WTC11 (cell line): ENCODE measurements around the gene PLXDC2. TPM values are rescaled to one million over a fixed set of nuclear protein-coding genes. Genes with fewer than 3 reads are reported as not detected.
A peak's percentile ranks its signal among the peaks of the same experiment; 100 is the strongest.

Source experiments
- ATAC-seq: fragments of 200-7000 bp; cut with Tn5 transposase; 2 replicates; pipeline ENCODE4 v1.10.0; 2021; ENCODE audit warnings: mild to moderate bottlenecking, moderate library complexity
- CTCF ChIA-PET: fragments of 300-600 bp; sonication (Branson Sonifier 250); formaldehyde crosslinking; loops from one replicate; lab custom pipeline; 2021; ENCODE audit warnings: antibody characterized with exemption; lab: Charles Lee
- POLR2A ChIA-PET: fragments of 350-600 bp; sonication (Branson Sonifier 250); formaldehyde crosslinking; loops from one replicate; lab custom pipeline; 2021; ENCODE audit warnings: antibody characterized with exemption; lab: Charles Lee
- DNase-seq: peaks from one replicate; pipeline ENCODE4 v3.0.0; 2021; ENCODE audit warnings: low spot score
- H3K27ac Mint-ChIP-seq: 2 replicates; pipeline ENCODE4 v1.8.0; 2021; ENCODE audit warnings: mixed read lengths
- H3K27me3 Mint-ChIP-seq: 2 replicates; pipeline ENCODE4 v1.8.0; 2021; ENCODE audit warnings: low read depth, mild to moderate bottlenecking, moderate library complexity, mixed read lengths
- H3K36me3 Mint-ChIP-seq: 2 replicates; pipeline ENCODE4 v1.8.0; 2021; ENCODE audit warnings: mixed read lengths
- H3K4me1 Mint-ChIP-seq: 2 replicates; pipeline ENCODE4 v1.8.0; 2022; ENCODE audit warnings: mixed read lengths
- H3K4me3 Mint-ChIP-seq: 2 replicates; pipeline ENCODE4 v1.8.0; 2021; ENCODE audit warnings: mild to moderate bottlenecking, moderate library complexity, mixed read lengths
- H3K9me3 Mint-ChIP-seq: 2 replicates; pipeline ENCODE4 v1.8.0; 2021; ENCODE audit warnings: mixed read lengths
- ATF1 ChIP-seq: sonication (generic); formaldehyde crosslinking; IDR thresholded peaks from 2 replicates; pipeline ENCODE4 v1.8.1; 2023; ENCODE audit warnings: mild to moderate bottlenecking, moderate library complexity, missing genetic modification reagents
- CREB1 ChIP-seq: sonication (generic); formaldehyde crosslinking; IDR thresholded peaks from 2 replicates; pipeline ENCODE4 v1.8.0; 2023; ENCODE audit warnings: mild to moderate bottlenecking, missing genetic modification reagents
- E2F1 ChIP-seq: sonication (generic); formaldehyde crosslinking; IDR thresholded peaks from 2 replicates; pipeline ENCODE4 v1.8.0; 2022; ENCODE audit warnings: mild to moderate bottlenecking, missing genetic modification reagents
- FOXK1 ChIP-seq: sonication (generic); formaldehyde crosslinking; IDR thresholded peaks from 2 replicates; pipeline ENCODE4 v1.8.0; 2022; ENCODE audit warnings: mild to moderate bottlenecking, moderate library complexity, missing genetic modification reagents
- GTF2I ChIP-seq: fragments of 250-450 bp; sonication (Bioruptor Pico); conservative IDR thresholded peaks from 2 replicates; pipeline ENCODE4 v1.4.0; 2021; ENCODE audit warnings: mild to moderate bottlenecking
- JUN ChIP-seq: sonication (generic); formaldehyde crosslinking; IDR thresholded peaks from 2 replicates; pipeline ENCODE4 v1.8.0; 2023; ENCODE audit warnings: mild to moderate bottlenecking, missing genetic modification reagents
- NFE2L1 ChIP-seq: sonication (generic); formaldehyde crosslinking; IDR thresholded peaks from 2 replicates; pipeline ENCODE4 v1.8.1; 2023; ENCODE audit warnings: missing genetic modification reagents
- NFYB ChIP-seq: sonication (generic); formaldehyde crosslinking; conservative IDR thresholded peaks from 2 replicates; pipeline ENCODE4 v1.8.0; 2022; ENCODE audit warnings: low read depth, missing genetic modification reagents
- SMAD3 ChIP-seq: sonication (generic); formaldehyde crosslinking; IDR thresholded peaks from 2 replicates; pipeline ENCODE4 v1.8.0; 2022; ENCODE audit warnings: missing genetic modification reagents, mild to moderate bottlenecking, borderline replicate concordance
- SMAD4 ChIP-seq: sonication (generic); formaldehyde crosslinking; IDR thresholded peaks from 2 replicates; pipeline ENCODE4 v1.8.0; 2022; ENCODE audit warnings: mild to moderate bottlenecking, missing genetic modification reagents
- SP1 ChIP-seq: sonication (generic); formaldehyde crosslinking; conservative IDR thresholded peaks from 2 replicates; pipeline ENCODE4 v1.8.1; 2022; ENCODE audit warnings: missing genetic modification reagents
- TEAD4 ChIP-seq: sonication (generic); formaldehyde crosslinking; IDR thresholded peaks from 2 replicates; pipeline ENCODE4 v1.8.0; 2022; ENCODE audit warnings: mild to moderate bottlenecking, missing genetic modification reagents
- USF2 ChIP-seq: sonication (generic); formaldehyde crosslinking; IDR thresholded peaks from 2 replicates; pipeline ENCODE4 v1.8.1; 2023; ENCODE audit warnings: mild to moderate bottlenecking, missing genetic modification reagents, moderate library complexity
- ZNF219 ChIP-seq: sonication (generic); formaldehyde crosslinking; IDR thresholded peaks from 2 replicates; pipeline ENCODE4 v1.8.0; 2023; ENCODE audit warnings: missing genetic modification reagents, mild to moderate bottlenecking, borderline replicate concordance
- ZNF263 ChIP-seq: sonication (generic); formaldehyde crosslinking; IDR thresholded peaks from 2 replicates; pipeline ENCODE4 v1.8.1; 2022; ENCODE audit warnings: low read depth, mild to moderate bottlenecking, moderate library complexity, missing genetic modification reagents
- ZNF423 ChIP-seq: fragments of 250-450 bp; sonication (Bioruptor Pico); IDR thresholded peaks from 2 replicates; pipeline ENCODE4 v2.1.2; 2022; ENCODE audit warnings: mild to moderate bottlenecking, moderate library complexity
- total RNA-seq: library from RNA; stranded (reverse); gene quantifications from 3 replicates; pipeline ENCODE4 v1.2.3, GENCODE V29; 2021
- TF ChIP-seq, protein P1 (sequence below): sonication (generic); formaldehyde crosslinking; IDR thresholded peaks from 2 replicates; pipeline ENCODE4 v1.8.0; 2022; ENCODE audit warnings: mild to moderate bottlenecking, missing genetic modification reagents
- TF ChIP-seq, protein P2 (sequence below): sonication (generic); formaldehyde crosslinking; IDR thresholded peaks from 2 replicates; pipeline ENCODE4 v1.8.1; 2022; ENCODE audit warnings: mild to moderate bottlenecking, missing genetic modification reagents, moderate library complexity, borderline replicate concordance
- TF ChIP-seq, protein P3 (sequence below): fragments of 250-450 bp; sonication (Bioruptor Pico); conservative IDR thresholded peaks from 2 replicates; pipeline ENCODE4 v1.9.0; 2021; ENCODE audit warnings: mild to moderate bottlenecking
- TF ChIP-seq, protein P4 (sequence below): fragments of 250-450 bp; sonication (Bioruptor Pico); IDR thresholded peaks from 2 replicates; pipeline ENCODE4 v1.9.0; 2021; ENCODE audit warnings: mild to moderate bottlenecking, borderline replicate concordance

Gene PLXDC2
- total RNA-seq, 1 experiment from 2014 or later: 31.7 TPM

- TF ChIP-seq E2F1 (CRISPR knock-in tag) (no peak), ATF1 (no peak), ZNF423 (CRISPR knock-in tag) (no peak), SMAD4 (no peak), ZNF263 (CRISPR knock-in tag) (no peak)
Observed at GRCh38 chr10:19839090-19839489, 22.9 kb downstream of the PLXDC2 start (continued).

DNA sequence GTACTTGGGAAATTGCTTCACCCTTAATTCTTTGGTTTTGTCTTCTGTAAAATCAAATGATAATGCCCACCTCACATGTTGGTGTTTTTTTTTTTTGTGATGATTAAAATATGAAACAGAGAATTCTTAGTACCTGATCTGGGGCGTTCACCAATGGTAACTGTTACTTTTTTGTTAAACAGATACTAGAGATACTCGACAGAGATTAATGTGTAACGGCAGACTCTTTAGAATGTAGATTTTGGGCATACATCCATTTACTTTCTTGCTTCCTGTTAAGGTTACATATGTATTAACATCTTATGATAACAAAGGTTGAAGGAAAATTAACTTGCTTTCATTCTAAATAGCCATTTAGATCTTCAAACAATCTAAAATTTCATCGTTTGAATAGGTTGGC, 23.3 kb downstream of the PLXDC2 start:
- Mint-ChIP-seq H3K36me3 (no peaks in the 10 kb centered on the region), H3K4me3 (no peak overlapping the region), H3K9me3 (peaks cover 3% of the 10 kb centered on the region; the same call in 1 of the 2 replicates), H3K4me1 (peaks cover 65% of the 10 kb centered on the region)
- DNase-seq: no peak
- POLR2A ChIA-PET: no interaction called here
- TF ChIP-seq, protein P1, sequence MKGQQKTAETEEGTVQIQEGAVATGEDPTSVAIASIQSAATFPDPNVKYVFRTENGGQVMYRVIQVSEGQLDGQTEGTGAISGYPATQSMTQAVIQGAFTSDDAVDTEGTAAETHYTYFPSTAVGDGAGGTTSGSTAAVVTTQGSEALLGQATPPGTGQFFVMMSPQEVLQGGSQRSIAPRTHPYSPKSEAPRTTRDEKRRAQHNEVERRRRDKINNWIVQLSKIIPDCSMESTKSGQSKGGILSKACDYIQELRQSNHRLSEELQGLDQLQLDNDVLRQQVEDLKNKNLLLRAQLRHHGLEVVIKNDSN: no peak
- TF ChIP-seq SMAD3 (CRISPR knock-in tag) (no peak), GTF2I (no peak), NFE2L1 (no peak), FOXK1 (CRISPR knock-in tag) (no peak), JUN (CRISPR knock-in tag) (no peak)
- TF ChIP-seq, protein P2, sequence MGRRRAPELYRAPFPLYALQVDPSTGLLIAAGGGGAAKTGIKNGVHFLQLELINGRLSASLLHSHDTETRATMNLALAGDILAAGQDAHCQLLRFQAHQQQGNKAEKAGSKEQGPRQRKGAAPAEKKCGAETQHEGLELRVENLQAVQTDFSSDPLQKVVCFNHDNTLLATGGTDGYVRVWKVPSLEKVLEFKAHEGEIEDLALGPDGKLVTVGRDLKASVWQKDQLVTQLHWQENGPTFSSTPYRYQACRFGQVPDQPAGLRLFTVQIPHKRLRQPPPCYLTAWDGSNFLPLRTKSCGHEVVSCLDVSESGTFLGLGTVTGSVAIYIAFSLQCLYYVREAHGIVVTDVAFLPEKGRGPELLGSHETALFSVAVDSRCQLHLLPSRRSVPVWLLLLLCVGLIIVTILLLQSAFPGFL (CRISPR knock-in tag): no peak
- TF ChIP-seq, all 79 proteins: peak for 0
- Mint-ChIP-seq H3K27me3 (no peaks in the 10 kb centered on the region), H3K27ac (peak overlapping the region; percentile 73)
- no peak for ATAC-seq
- CTCF ChIA-PET: no interaction called here

DNA sequence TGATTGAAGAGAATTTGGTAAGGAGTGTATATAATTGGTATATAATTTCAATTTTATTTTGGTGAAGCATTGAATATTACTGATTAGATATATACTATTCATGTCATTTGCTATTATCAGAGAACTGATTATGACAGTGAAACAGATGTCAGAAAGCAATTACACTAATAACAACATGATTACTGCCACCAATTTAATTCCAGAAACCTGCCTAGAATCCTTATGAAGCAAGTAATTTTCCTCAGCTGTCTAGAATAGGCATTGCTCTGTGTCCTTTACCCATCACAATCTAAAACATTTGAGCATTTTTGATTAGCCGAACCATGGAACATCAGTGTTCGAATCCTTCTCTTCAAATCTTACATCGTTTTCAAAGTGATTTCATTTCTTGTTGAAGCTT, 24.5 kb downstream of the PLXDC2 start:
- Mint-ChIP-seq H3K4me1 (peaks cover 60% of the 10 kb centered on the region), H3K27me3 (no peaks in the 10 kb centered on the region), H3K36me3 (no peaks in the 10 kb centered on the region), H3K9me3 (no peaks in the 10 kb centered on the region), H3K27ac (no peak overlapping the region), H3K4me3 (no peak overlapping the region)
- ChIA-PET CTCF (no interaction called here), POLR2A (interaction anchor here (0.5 kb wide), 1 partner anchor 107 kb away, joined by 4 read pairs; no protein-coding TSS in a partner anchor)
- no peak for DNase-seq
- no peak for ATAC-seq
- TF ChIP-seq, protein P3, sequence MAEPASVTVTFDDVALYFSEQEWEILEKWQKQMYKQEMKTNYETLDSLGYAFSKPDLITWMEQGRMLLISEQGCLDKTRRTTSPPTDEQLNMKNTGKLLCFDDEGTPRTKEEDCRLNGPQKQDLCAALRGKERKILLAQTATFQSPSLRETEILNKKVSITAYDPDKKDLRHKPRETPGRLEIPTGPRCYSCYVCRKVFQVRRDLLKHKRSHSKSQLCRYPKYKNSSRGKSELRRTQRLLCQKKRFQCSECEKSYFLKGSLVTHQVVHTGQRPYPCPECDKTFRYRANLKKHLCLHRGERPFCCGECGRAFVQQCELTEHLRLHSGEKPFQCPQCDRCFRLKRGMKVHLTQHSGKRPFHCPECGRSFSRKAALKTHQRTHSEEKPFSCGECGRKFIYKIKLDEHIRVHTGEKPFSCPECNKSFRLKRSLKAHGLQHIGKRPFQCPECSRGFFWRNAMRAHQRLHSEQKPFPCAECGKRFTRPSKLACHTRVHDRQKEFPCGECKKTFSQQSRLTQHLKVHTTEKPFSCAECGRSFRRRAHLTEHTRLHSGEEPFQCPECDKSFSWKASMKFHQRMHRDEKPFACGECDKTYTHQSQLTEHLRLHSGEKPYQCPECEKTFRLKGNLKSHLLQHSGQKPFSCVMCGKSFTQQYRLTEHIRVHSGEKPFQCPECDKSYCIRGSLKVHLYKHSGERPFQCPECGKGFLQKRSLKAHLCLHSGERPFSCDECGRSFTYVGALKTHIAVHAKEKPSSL: no peak
- TF ChIP-seq CREB1 (no peak), ZNF219 (CRISPR knock-in tag) (no peak), TEAD4 (no peak), SP1 (CRISPR knock-in tag) (no peak), ZNF423 (CRISPR knock-in tag) (no peak), USF2 (CRISPR knock-in tag) (no peak), SMAD4 (no peak), NFYB (CRISPR knock-in tag) (no peak)
- TF ChIP-seq, protein P4, sequence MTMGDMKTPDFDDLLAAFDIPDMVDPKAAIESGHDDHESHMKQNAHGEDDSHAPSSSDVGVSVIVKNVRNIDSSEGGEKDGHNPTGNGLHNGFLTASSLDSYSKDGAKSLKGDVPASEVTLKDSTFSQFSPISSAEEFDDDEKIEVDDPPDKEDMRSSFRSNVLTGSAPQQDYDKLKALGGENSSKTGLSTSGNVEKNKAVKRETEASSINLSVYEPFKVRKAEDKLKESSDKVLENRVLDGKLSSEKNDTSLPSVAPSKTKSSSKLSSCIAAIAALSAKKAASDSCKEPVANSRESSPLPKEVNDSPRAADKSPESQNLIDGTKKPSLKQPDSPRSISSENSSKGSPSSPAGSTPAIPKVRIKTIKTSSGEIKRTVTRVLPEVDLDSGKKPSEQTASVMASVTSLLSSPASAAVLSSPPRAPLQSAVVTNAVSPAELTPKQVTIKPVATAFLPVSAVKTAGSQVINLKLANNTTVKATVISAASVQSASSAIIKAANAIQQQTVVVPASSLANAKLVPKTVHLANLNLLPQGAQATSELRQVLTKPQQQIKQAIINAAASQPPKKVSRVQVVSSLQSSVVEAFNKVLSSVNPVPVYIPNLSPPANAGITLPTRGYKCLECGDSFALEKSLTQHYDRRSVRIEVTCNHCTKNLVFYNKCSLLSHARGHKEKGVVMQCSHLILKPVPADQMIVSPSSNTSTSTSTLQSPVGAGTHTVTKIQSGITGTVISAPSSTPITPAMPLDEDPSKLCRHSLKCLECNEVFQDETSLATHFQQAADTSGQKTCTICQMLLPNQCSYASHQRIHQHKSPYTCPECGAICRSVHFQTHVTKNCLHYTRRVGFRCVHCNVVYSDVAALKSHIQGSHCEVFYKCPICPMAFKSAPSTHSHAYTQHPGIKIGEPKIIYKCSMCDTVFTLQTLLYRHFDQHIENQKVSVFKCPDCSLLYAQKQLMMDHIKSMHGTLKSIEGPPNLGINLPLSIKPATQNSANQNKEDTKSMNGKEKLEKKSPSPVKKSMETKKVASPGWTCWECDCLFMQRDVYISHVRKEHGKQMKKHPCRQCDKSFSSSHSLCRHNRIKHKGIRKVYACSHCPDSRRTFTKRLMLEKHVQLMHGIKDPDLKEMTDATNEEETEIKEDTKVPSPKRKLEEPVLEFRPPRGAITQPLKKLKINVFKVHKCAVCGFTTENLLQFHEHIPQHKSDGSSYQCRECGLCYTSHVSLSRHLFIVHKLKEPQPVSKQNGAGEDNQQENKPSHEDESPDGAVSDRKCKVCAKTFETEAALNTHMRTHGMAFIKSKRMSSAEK (CRISPR knock-in tag): no peak
